ENCODE data around the gene GABRB1.

- no peak for TF ChIP-seq POLR2A (IDR thresholded peaks at IDR 0.05; ENCODE audit: low read length)
- no peak for TF ChIP-seq MAX (IDR thresholded peaks at IDR 0.05)
Observed at GRCh38 chr4:46993075-46994006, 38.0 kb upstream of the GABRB1 start, which contains the start of gene GABRA4.
